HG02642 (cell line): ENCODE data around the gene UPK1B.
A peak's percentile ranks its signal among the peaks of the same experiment; 100 is the strongest.

Experiments used
- ATAC-seq: cut with Tn5 transposase; IDR thresholded peaks from one replicate; pipeline ENCODE4 v1.9.1; 2021; ENCODE audit warnings: mild to moderate bottlenecking; ENCODE audit not compliant: unreplicated experiment, poor library complexity

The UPK1B gene

DNA sequence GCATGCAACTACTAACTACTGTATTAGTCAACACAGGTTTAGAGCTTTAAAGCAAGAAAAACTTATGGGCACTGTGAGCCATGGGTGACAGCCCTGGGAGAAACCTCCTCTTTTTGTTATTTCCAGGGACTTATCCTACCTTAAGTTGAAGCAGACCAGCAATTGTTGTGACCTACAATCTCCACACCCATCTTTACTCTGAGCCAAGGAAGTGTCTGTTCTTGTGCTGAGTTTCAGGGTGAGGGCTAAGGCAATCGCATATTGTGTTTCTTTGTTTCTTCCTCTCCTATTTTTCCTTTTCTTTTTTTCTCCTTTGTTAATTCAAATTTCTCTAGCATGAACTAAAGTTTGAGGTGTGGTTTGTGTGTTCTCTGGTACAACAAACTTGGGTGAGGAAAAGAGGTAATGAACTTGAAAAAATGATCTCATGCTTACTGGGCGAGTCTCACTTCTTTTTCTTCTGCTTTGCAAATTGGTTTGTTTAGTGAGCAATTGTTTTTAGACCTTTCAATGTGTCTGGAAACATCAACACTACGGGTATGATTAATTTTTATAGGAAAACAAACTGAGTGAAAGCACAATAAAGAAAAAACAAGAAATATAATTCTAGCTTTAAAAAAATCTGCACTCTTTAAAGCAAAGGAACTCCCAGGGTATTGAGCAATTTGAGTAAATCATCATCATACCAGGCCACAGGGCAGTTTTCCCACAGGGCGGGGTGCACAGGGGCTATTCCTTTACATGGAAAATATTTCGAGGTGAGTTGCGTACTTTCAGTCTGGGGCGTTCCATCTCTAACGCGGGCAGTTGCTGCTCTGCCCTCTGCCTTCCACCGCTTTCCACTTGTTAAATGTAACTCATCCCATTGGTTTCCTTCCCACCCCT is 2.7 kb downstream of the UPK1B start:
- ATAC-seq, result no peak

DNA sequence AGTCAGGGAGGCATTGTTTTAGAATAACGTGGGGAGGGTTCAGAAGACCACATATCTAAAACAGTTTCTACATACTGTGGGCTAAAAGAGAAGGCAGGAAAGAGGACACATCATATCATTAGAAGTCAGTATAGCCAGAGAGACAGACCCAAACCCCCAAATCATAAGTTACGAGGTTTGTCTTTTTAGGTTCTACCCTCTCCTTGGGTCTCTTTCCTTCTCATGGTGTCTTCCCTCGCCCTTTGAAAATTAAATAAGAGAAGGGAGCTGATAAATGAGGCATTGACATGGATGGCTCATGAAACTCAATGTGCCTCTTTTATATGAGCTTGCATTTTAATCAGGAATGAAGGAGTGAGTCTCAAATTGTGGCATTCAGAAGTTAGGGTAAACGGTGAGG is 3.4 kb downstream of the UPK1B start:
- no peak for ATAC-seq

- ATAC-seq, result no peak
Measured at GRCh38 chr3:119177321-119177720, 3.9 kb downstream of the UPK1B start.

DNA sequence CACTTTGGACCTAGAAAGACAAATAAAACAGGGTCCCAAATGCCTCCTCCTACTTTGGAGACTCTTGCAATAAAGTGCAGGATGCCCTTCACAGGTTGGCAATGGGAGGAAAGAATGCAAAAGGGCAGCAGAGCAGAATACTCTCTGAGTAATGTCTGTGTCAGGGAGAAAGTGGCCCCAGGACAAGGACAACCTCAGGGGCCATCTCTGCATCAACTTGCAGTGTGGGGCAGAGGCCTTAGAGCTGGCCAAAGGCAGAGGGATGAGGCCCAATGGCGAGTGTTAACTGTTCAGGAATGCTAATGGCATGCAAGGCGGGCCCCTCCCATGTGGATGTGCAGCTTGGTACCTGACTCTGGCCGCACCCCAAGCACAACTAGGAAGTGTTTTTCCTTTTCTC is 8.4 kb downstream of the UPK1B start:
- no peak for ATAC-seq

DNA sequence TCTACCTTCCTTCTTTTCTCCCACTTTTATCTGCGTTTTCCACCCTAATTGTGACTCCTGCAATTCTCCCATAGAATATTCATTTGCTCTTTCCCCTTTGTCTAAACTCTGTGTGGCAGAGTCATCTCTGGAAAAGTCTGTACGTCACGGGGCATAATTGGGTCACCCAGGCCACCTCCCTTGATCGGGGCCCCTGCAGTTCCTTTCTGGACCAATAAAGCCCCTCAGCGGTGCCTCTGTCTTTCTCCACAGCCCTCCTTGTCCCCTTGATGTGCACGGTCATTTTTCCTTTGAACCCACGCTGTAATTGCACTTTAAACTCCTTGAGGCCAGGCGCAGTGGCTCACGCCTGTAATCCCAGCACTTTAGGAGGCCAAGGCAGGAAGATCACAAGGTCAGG is 10.7 kb downstream of the UPK1B start:
- no peak for ATAC-seq

- ATAC-seq, result no peak
Measured at GRCh38 chr3:119184796-119185570, 11.6 kb downstream of the UPK1B start.

GRCh38 chr3:119187266-119187665 is 13.9 kb downstream of the UPK1B start:
- ATAC-seq, result no peak

GRCh38 chr3:119191800-119192199 is 18.4 kb downstream of the UPK1B start:
- no peak for ATAC-seq

- ATAC-seq, result no peak
Measured at GRCh38 chr3:119194237-119195150, 21.1 kb downstream of the UPK1B start.

- ATAC-seq, result no peak
Measured at GRCh38 chr3:119195151-119195476, 21.7 kb downstream of the UPK1B start.

DNA sequence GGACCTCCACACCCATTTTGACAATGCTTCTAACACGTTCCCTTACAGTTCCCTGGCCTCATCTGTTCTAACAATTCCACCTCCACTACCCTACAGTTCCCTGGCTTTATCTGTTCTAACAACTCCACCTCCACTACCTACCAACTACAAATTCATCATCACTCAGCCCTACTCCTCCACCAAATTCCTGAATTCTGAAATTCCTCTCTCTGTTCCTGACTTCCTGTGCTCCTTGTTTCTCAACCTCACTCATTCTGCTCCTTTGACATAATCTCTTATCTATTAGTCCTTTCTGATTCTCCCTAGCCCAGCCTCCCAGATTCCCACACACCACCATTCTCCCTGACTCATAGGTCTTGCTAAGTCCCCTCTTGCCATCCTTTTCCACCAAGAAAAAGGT is 22.5 kb downstream of the UPK1B start:
- no peak for ATAC-seq

DNA sequence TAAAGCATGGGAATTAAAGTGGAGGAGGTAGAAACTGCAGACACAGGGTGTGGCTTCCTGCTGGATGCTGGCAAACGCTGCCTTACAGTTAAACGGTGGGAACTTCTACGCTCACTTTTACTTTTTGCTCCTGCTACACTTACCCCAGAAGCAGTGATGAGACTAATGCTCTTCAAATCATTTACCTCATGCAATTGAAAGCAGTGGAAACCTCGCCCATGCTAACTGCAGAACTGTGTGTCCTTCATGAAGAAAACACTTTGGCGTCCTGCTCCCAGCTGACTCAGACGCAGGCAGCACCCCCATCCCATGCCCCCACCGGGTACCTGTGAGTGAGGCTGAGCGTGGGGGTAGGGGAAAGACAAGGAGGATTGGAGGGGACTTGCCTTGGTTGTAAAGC is 31.8 kb downstream of the UPK1B start:
- no peak for ATAC-seq

DNA sequence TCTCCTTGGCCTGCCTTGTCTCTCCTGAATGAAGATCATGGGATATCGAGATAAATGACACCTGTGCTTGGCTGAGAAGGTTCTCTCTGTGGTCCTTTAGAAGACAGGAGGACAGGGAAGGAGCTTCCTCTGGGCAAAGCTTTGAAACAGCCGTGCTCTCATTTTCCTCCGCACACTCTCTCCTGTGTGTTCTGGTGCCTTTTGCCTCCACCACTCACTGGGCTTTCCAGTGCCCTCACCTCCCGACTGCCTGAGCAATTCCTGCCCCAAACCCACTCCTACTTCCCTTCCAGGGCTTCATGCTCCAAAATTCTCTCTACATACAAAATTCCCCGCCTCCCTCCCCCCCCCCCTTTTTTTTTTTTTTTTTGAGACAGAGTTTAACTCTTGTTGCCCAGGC is 32.3 kb downstream of the UPK1B start:
- ATAC-seq, result no peak

- ATAC-seq, result no peak
Measured at GRCh38 chr3:119206611-119207511, 33.5 kb downstream of the UPK1B start.

DNA sequence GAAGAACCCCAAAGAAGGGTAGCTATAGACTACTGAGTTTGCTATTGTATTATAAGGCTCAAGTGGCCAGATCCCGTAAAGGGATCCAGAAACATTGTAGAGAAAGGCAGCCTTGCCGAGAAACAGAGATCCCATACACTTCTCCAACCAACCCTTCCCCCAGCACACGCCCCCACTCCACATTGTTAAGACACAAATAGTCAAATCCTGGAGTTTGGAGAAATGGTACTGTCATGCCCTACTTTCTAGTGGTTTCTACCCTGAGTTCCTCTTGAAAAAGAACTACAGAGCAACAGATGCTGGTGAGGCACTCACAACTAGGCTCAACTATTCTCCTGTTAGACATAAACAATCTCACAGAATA is 34.1 kb downstream of the UPK1B start:
- no peak for ATAC-seq

DNA sequence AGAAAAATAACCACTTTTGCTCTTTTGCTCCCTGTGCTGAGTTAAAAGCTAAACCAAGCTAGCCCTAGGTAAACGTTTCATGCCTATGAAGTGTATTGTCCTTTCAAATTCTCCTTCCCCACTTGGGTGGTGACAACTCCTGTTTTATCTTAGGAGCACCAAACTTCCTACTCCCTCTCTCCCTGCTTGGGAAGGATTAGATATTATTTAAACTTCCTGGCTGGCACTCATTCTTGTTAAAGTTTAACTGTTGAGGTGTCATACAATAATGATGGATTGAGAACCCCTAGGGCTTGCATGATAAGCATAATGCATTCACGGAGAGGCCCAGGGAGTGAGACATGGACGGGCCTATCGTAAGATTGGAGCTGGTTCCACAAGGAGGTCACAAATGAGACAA is 37.8 kb downstream of the UPK1B start:
- no peak for ATAC-seq

- no peak for ATAC-seq
Measured at GRCh38 chr3:119211803-119212202, 38.4 kb downstream of the UPK1B start.

- peak; percentile 99 for ATAC-seq
Measured at GRCh38 chr3:119219069-119219468, 45.7 kb downstream of the UPK1B start.

DNA sequence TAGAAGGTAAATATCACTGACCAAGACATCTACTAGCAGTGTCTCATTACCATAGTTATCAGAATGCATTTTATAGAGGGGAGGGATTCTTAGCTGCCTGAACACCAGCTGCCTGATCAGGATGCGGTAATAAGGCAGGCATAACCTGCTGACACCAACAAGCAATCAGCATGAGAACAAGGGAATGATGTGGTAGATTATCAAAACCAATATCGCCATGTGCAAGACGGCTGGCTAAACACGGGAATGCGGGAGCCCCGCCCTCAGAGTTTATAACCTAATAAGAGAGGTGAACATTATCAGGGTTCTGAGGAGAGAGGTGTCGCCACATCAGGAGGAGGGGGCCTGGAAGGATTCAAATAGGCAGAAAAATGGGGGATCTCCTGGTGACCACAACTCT is 46.8 kb downstream of the UPK1B start:
- ATAC-seq, result no peak
